ENCODE data around the gene CCDC87. TPM values are rescaled to one million over a fixed set of nuclear protein-coding genes. Genes with fewer than 3 reads are reported as not detected.

The CCDC87 gene
- total and polyA plus RNA-seq, 8 donors: 0.05 to 15.9 (median 0.29) TPM; not detected in 4

DNA sequence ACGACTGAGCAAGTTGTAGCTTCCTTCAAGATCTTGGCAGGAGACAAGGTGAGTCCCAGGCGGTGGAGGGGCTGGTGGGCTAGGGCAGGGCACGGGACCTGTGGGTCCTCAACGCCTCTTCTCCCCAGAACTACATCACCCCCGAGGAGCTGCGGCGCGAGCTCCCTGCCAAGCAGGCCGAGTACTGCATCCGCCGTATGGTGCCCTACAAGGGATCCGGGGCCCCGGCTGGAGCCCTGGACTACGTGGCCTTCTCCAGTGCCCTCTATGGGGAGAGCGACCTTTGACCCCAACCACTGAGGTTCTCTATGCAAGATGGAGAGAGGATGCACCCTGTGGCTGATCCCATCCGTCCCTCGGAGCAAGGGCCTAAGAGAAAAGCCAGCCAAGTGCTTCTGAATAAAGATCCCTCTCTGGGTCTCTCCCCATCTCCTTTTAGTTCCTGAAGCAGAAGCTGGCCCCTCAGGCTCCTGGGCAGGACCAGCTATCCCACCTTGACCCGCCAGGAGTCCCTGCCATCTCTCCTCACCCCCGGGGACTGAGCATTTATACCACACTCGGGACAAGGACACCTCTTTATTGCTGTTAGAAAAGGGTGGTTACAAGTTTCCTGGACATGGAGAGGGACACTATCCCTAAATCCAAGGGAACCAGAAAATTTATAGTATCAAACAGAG is 29.8 kb downstream of the CCDC87 start:
- H3K27ac ChIP-seq: no peak overlapping the region
- intact Hi-C loops (cut with DNase I; ENCODE audit: low total_unique reads): no loop called here
- peaks cover 15 to 22% (median 21%) of the 10 kb centered on the region in 4 donors for H3K4me1 ChIP-seq
- no peak overlapping the region for H3K4me3 ChIP-seq
- TF ChIP-seq POLR2AphosphoS5 (IDR thresholded peaks at IDR 0.05) (no peak), POLR2A (IDR thresholded peaks at IDR 0.05) (no peak), EP300 (IDR thresholded peaks at IDR 0.05) (no peak)
- TF ChIP-seq, protein P1, sequence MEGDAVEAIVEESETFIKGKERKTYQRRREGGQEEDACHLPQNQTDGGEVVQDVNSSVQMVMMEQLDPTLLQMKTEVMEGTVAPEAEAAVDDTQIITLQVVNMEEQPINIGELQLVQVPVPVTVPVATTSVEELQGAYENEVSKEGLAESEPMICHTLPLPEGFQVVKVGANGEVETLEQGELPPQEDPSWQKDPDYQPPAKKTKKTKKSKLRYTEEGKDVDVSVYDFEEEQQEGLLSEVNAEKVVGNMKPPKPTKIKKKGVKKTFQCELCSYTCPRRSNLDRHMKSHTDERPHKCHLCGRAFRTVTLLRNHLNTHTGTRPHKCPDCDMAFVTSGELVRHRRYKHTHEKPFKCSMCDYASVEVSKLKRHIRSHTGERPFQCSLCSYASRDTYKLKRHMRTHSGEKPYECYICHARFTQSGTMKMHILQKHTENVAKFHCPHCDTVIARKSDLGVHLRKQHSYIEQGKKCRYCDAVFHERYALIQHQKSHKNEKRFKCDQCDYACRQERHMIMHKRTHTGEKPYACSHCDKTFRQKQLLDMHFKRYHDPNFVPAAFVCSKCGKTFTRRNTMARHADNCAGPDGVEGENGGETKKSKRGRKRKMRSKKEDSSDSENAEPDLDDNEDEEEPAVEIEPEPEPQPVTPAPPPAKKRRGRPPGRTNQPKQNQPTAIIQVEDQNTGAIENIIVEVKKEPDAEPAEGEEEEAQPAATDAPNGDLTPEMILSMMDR (IDR thresholded peaks at IDR 0.05): no peak
- peaks cover 0 to 47% (median 22%) of the 10 kb centered on the region in 4 donors for H3K36me3 ChIP-seq
- no peaks in the 10 kb centered on the region for H3K9me3 ChIP-seq
- peak in 1 of 2 donors; percentile 1 for DNase-seq
- WGBS, 5 donors: 86 to 94% (median 91%) methylated on average over 11 to 20 of the region's 20 CpGs
- H3K27me3 ChIP-seq: peaks cover 0 to 14% (median 9%) of the 10 kb centered on the region in 3 donors

DNA sequence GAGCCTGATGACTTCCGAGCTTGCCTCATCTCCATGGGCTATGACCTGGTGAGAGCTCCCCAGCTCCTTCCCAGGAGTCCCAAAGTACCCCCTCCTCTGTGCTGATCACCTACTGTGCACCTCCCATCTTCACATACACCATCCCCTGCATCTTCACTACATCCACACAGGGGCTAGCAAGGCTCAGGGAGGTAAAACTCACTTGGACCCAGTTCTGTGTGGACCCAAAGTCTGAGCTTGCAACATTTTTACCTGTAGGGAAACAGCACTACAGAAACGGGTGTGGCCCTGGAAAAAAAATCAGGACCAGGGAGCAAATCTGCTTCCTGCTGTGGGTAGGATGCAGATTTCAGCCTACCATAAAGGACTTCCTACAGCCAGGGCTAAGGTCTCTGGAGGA is 30.6 kb downstream of the CCDC87 start:
- Histone ChIP-seq H3K4me1 (peaks cover 9 to 14% (median 14%) of the 10 kb centered on the region in 4 donors), H3K9me3 (no peaks in the 10 kb centered on the region), H3K27me3 (peaks cover 0 to 19% (median 15%) of the 10 kb centered on the region in 3 donors), H3K4me3 (no peak overlapping the region), H3K27ac (no peak overlapping the region), H3K36me3 (peaks cover 0 to 47% (median 22%) of the 10 kb centered on the region in 4 donors)
- 56 to 85% (median 70%) methylated on average over 2 of the region's 2 CpGs for WGBS, 5 donors
- DNase-seq: no peak
- intact Hi-C loops (cut with DNase I; ENCODE audit: low total_unique reads): no loop called here
- TF ChIP-seq EP300 (IDR thresholded peaks at IDR 0.05) (no peak), POLR2AphosphoS5 (IDR thresholded peaks at IDR 0.05) (no peak), POLR2A (IDR thresholded peaks at IDR 0.05) (no peak)
- TF ChIP-seq, protein P1 (IDR thresholded peaks at IDR 0.05): no peak

DNA sequence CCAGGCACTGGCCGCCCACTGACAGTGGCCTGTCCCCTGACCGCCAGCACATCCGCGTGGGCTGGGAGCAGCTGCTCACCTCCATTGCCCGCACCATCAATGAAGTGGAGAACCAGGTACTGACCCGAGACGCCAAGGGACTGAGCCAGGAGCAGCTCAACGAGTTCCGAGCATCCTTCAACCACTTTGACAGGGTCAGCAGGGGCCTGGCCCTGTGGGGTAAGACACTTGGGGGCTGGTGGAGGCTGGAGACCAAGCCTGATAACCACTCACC is 31.0 kb downstream of the CCDC87 start:
- Histone ChIP-seq H3K9me3 (no peaks in the 10 kb centered on the region), H3K27ac (no peak overlapping the region), H3K4me3 (no peak overlapping the region), H3K27me3 (peaks cover 0 to 22% (median 18%) of the 10 kb centered on the region in 3 donors), H3K36me3 (peaks cover 0 to 46% (median 22%) of the 10 kb centered on the region in 4 donors), H3K4me1 (peaks cover 9 to 12% (median 11%) of the 10 kb centered on the region in 4 donors)
- intact Hi-C loops (cut with DNase I; ENCODE audit: low total_unique reads): no loop called here
- DNase-seq: no peak
- TF ChIP-seq, protein P1 (IDR thresholded peaks at IDR 0.05): no peak
- TF ChIP-seq POLR2AphosphoS5 (IDR thresholded peaks at IDR 0.05) (no peak), POLR2A (IDR thresholded peaks at IDR 0.05) (no peak), EP300 (IDR thresholded peaks at IDR 0.05) (no peak)
- WGBS, 5 donors: 82 to 90% (median 87%) methylated on average over 8 to 9 of the region's 9 CpGs

DNA sequence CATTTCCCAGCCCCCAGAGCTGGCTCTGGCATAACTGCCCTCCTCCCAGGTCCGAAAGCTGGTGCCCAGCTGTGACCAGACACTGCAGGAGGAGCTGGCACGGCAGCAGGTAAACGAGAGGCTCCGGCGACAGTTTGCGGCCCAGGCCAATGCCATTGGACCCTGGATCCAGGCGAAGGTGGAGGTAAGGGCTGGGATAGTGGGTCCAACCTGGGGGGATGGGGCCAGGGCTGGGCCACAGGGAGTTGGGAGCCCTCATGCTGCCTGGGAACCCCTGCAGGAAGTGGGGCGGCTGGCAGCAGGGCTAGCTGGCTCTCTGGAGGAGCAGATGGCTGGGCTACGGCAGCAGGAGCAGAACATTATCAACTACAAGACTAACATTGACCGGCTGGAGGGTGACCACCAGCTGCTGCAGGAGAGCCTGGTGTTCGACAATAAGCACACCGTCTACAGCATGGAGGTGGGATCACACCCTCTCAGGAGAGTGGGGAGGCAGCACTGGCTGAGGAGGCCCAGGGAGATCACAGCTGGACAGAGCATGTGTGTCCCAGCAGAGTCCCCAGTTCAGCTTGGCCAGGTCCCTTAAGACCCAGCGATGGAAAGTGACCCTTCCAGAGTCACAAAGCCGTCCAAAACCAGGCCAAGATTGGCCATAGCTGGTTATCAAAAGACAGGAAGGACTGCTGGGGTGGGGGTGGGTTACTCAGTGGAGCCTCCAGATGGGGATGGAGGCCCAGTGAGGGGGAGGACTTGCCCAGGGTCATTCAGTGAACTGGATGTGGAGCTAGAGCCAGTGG is 31.5 kb downstream of the CCDC87 start:
- Histone ChIP-seq H3K36me3 (peaks cover 0 to 40% (median 22%) of the 10 kb centered on the region in 4 donors), H3K9me3 (no peaks in the 10 kb centered on the region), H3K27me3 (peaks cover 0 to 22% (median 18%) of the 10 kb centered on the region in 3 donors), H3K27ac (no peak overlapping the region), H3K4me3 (no peak overlapping the region), H3K4me1 (peaks cover 9 to 12% (median 11%) of the 10 kb centered on the region in 4 donors)
- peak in 1 of 2 donors; percentile 12 for DNase-seq
- intact Hi-C loops (cut with DNase I; ENCODE audit: low total_unique reads): no loop called here
- TF ChIP-seq EP300 (IDR thresholded peaks at IDR 0.05): no peak
- TF ChIP-seq POLR2A (IDR thresholded peaks at IDR 0.05): no peak
- TF ChIP-seq, protein P1 (IDR thresholded peaks at IDR 0.05): no peak
- TF ChIP-seq POLR2AphosphoS5 (IDR thresholded peaks at IDR 0.05): no peak
- 68 to 78% (median 77%) methylated on average over 13 to 14 of the region's 14 CpGs for WGBS, 5 donors

All from stomach (tissue), 9 donors.